Ovary (tissue), 3 donors: ENCODE measurements around the gene RASSF10.

Experiments
- CTCF ChIP-seq, 3 donors: fragments of 450-650 bp in 2 of 3; fragments of 200-600 bp in 1 of 3; IDR thresholded peaks; one replicate each; pipeline versions ENCODE4 v1.5.1 to v1.8.0; 2016 to 2022; ENCODE audit warnings: antibody characterized with exemption in 3 of 3, mild to moderate bottlenecking in 1 of 3
- EP300 ChIP-seq: sonication (generic); formaldehyde crosslinking; IDR thresholded peaks from one replicate; pipeline ENCODE4 v1.6.1; 2017; ENCODE audit warnings: antibody characterized with exemption
- POLR2A ChIP-seq: fragments of 450-650 bp; IDR thresholded peaks from one replicate; pipeline ENCODE4 v1.6.1; 2017; ENCODE audit warnings: antibody characterized with exemption, mild to moderate bottlenecking, moderate library complexity
- donor health status: DM: no; HTN: no; CAD: no.

- TF ChIP-seq CTCF (IDR thresholded peaks at IDR 0.05), result no peak
- no peak for TF ChIP-seq EP300
- TF ChIP-seq POLR2A, result no peak
These were observed 40.3 kb upstream of the RASSF10 start for GRCh38 chr11:12968826-12969225.
